ENCODE measurements around the gene CPNE4.

Gene CPNE4

GRCh38 chr3:132014105-132014504 lies 20.7 kb downstream of the CPNE4 start:
- H3K9me3 ChIP-seq (ENCODE audit: control insufficient read depth, insufficient read depth, low read length): no peaks in the 10 kb centered on the region
- no peaks in the 10 kb centered on the region for H3K27me3 ChIP-seq (ENCODE audit: control insufficient read depth, insufficient read depth, low read length)
- no peaks in the 10 kb centered on the region for H3K36me3 ChIP-seq (ENCODE audit: control insufficient read depth, insufficient read depth, low read length)
- H3K4me1 ChIP-seq (ENCODE audit: control insufficient read depth, insufficient read depth, low read length): no peaks in the 10 kb centered on the region
- H3K9ac ChIP-seq (ENCODE audit: low read depth, low read length): no peak overlapping the region
- H3K4me3 ChIP-seq (ENCODE audit: low read depth, low read length): no peak overlapping the region

DNA sequence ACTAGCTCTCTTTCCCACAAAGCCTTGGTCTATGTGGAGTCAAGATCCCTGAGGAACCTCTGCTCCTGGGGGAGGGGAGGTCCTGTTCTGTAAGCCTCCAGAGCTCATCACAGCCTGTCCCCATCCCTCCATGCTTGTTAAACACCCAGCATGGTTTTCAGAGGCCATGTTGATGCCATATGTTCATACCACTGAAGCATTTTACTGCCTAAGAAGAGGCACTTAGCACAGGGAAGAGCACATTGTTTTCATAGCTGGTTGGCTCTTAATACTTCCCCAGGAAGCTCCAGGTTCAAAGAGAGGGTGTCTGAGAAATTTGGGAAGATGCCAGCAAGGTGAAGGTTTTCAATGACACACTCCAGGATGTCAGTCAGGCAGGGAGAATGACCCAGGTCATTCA lies 25.6 kb downstream of the CPNE4 start:
- H3K9me3 ChIP-seq (ENCODE audit: control insufficient read depth, insufficient read depth, low read length): no peaks in the 10 kb centered on the region
- H3K9ac ChIP-seq (ENCODE audit: low read depth, low read length): no peak overlapping the region
- H3K27me3 ChIP-seq (ENCODE audit: control insufficient read depth, insufficient read depth, low read length): no peaks in the 10 kb centered on the region
- no peak overlapping the region for H3K4me3 ChIP-seq (ENCODE audit: low read depth, low read length)
- H3K4me1 ChIP-seq (ENCODE audit: control insufficient read depth, insufficient read depth, low read length): no peaks in the 10 kb centered on the region
- no peaks in the 10 kb centered on the region for H3K36me3 ChIP-seq (ENCODE audit: control insufficient read depth, insufficient read depth, low read length)

DNA sequence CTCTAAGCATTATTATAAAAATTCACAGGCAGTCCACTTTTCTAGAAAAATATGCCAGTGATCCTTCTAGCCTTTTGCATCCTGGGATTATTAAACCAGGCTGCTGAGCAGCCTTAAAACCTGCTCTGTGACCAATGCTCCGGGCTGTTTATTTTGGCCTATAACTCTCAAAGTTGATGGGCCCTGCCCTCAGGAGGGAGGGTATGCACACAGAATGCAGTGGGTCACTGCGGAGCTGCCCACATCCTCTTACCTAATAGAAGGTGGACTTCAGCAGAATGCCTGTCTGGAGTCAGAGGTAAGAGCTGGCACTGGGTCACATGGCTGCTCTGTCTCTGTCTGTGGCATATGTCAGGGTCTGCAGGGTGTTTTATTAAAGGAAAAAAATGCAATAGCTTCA lies 26.0 kb downstream of the CPNE4 start:
- Histone ChIP-seq H3K9ac (ENCODE audit: low read depth, low read length) (no peak overlapping the region), H3K4me3 (ENCODE audit: low read depth, low read length) (no peak overlapping the region), H3K9me3 (ENCODE audit: control insufficient read depth, insufficient read depth, low read length) (no peaks in the 10 kb centered on the region), H3K4me1 (ENCODE audit: control insufficient read depth, insufficient read depth, low read length) (no peaks in the 10 kb centered on the region), H3K27me3 (ENCODE audit: control insufficient read depth, insufficient read depth, low read length) (no peaks in the 10 kb centered on the region), H3K36me3 (ENCODE audit: control insufficient read depth, insufficient read depth, low read length) (no peaks in the 10 kb centered on the region)

DNA sequence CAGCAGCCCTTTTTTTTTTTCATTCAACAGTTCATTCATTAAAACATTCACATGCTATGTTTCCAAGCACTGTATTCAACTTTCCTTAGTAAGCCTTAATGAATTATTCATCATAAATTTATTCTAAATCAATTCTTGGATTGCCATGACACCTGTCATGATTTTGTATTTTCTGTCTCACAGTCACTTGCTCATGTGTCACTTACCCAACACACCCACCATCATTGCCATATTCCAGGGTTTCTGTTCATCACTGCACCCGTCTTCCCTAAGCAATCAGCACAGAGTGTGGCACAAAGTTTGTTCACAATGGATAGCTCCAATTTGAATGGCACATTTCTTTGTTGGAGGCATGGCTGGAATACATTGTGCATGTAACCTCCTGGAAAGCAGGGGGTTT lies 27.2 kb downstream of the CPNE4 start:
- no peaks in the 10 kb centered on the region for H3K9me3 ChIP-seq (ENCODE audit: control insufficient read depth, insufficient read depth, low read length)
- H3K4me1 ChIP-seq (ENCODE audit: control insufficient read depth, insufficient read depth, low read length): peaks cover 9% of the 10 kb centered on the region
- H3K9ac ChIP-seq (ENCODE audit: low read depth, low read length): no peak overlapping the region
- no peaks in the 10 kb centered on the region for H3K36me3 ChIP-seq (ENCODE audit: control insufficient read depth, insufficient read depth, low read length)
- H3K27me3 ChIP-seq (ENCODE audit: control insufficient read depth, insufficient read depth, low read length): no peaks in the 10 kb centered on the region
- H3K4me3 ChIP-seq (ENCODE audit: low read depth, low read length): no peak overlapping the region

DNA sequence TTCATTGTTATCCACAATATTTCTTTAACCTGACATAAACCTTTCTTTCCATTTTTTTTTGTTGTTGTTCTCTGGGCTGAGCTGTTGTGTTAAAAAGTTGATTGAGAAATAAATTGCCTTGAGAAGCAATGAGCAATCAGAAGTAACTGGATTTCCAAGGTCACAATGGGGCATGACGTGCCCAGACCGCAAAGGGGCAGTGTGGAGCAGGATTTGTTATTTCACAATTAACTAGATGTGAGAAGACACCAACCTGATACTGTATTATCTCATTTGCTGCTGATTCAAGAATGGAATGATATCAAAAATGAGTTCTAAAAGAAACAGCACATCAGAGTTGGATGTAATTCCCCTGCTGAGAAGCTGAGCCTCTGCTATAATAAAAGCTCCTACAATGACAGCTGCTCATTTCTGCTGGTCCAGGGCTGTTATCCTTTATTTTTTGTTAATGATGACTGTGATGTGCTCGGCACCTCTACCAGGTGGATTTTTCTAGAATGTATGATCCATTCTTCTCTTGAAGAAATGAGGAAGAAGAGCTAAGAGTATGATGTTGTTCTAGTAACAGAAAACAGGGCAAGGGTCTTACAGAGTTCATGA lies 28.1 kb downstream of the CPNE4 start:
- Histone ChIP-seq H3K4me1 (ENCODE audit: control insufficient read depth, insufficient read depth, low read length) (peaks cover 15% of the 10 kb centered on the region), H3K9me3 (ENCODE audit: control insufficient read depth, insufficient read depth, low read length) (no peaks in the 10 kb centered on the region), H3K9ac (ENCODE audit: low read depth, low read length) (no peak overlapping the region), H3K27me3 (ENCODE audit: control insufficient read depth, insufficient read depth, low read length) (no peaks in the 10 kb centered on the region), H3K36me3 (ENCODE audit: control insufficient read depth, insufficient read depth, low read length) (no peaks in the 10 kb centered on the region), H3K4me3 (ENCODE audit: low read depth, low read length) (no peak overlapping the region)

GRCh38 chr3:132004571-132004970 lies 30.2 kb downstream of the CPNE4 start:
- Histone ChIP-seq H3K27me3 (ENCODE audit: control insufficient read depth, insufficient read depth, low read length) (no peaks in the 10 kb centered on the region), H3K4me3 (ENCODE audit: low read depth, low read length) (no peak overlapping the region)

DNA sequence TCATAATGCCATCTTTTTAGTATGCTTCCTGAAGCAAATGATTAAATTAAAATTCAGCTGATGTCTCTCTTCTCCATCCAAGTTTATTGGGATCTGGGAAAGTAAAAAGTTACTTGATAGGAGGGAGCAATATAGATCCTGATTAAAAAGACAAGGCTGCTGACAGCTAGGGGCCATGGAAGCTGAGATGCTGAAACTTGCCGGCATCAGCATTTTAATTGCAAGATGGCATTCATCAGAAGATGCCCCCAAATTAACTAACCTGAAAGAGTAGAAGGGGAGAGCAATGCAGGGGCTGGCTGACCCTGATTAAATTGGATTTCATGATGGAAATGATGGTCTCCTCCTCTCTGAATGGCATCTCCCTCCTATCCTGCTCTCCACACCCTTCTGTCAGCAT lies 31.1 kb downstream of the CPNE4 start:
- no peaks in the 10 kb centered on the region for H3K9me3 ChIP-seq (ENCODE audit: control insufficient read depth, insufficient read depth, low read length)
- H3K36me3 ChIP-seq (ENCODE audit: control insufficient read depth, insufficient read depth, low read length): no peaks in the 10 kb centered on the region
- H3K27me3 ChIP-seq (ENCODE audit: control insufficient read depth, insufficient read depth, low read length): no peaks in the 10 kb centered on the region
- no peak overlapping the region for H3K4me3 ChIP-seq (ENCODE audit: low read depth, low read length)
- no peak overlapping the region for H3K9ac ChIP-seq (ENCODE audit: low read depth, low read length)
- peaks cover 15% of the 10 kb centered on the region for H3K4me1 ChIP-seq (ENCODE audit: control insufficient read depth, insufficient read depth, low read length)

More at GRCh38 chr3:132004571-132004970, 30.2 kb downstream of the CPNE4 start:
- H3K9me3 ChIP-seq (ENCODE audit: control insufficient read depth, insufficient read depth, low read length): no peaks in the 10 kb centered on the region
- H3K36me3 ChIP-seq (ENCODE audit: control insufficient read depth, insufficient read depth, low read length): no peaks in the 10 kb centered on the region
- peaks cover 15% of the 10 kb centered on the region for H3K4me1 ChIP-seq (ENCODE audit: control insufficient read depth, insufficient read depth, low read length)
- H3K9ac ChIP-seq (ENCODE audit: low read depth, low read length): no peak overlapping the region

GRCh38 chr3:132001999-132002398 lies 32.8 kb downstream of the CPNE4 start:
- H3K9me3 ChIP-seq (ENCODE audit: control insufficient read depth, insufficient read depth, low read length): no peaks in the 10 kb centered on the region
- H3K9ac ChIP-seq (ENCODE audit: low read depth, low read length): no peak overlapping the region
- H3K27me3 ChIP-seq (ENCODE audit: control insufficient read depth, insufficient read depth, low read length): no peaks in the 10 kb centered on the region
- H3K4me1 ChIP-seq (ENCODE audit: control insufficient read depth, insufficient read depth, low read length): peaks cover 20% of the 10 kb centered on the region
- no peak overlapping the region for H3K4me3 ChIP-seq (ENCODE audit: low read depth, low read length)
- no peaks in the 10 kb centered on the region for H3K36me3 ChIP-seq (ENCODE audit: control insufficient read depth, insufficient read depth, low read length)

GRCh38 chr3:132001036-132001435 lies 33.8 kb downstream of the CPNE4 start:
- H3K27me3 ChIP-seq (ENCODE audit: control insufficient read depth, insufficient read depth, low read length): no peaks in the 10 kb centered on the region
- no peaks in the 10 kb centered on the region for H3K9me3 ChIP-seq (ENCODE audit: control insufficient read depth, insufficient read depth, low read length)
- no peaks in the 10 kb centered on the region for H3K36me3 ChIP-seq (ENCODE audit: control insufficient read depth, insufficient read depth, low read length)
- no peak overlapping the region for H3K4me3 ChIP-seq (ENCODE audit: low read depth, low read length)
- no peak overlapping the region for H3K9ac ChIP-seq (ENCODE audit: low read depth, low read length)
- peaks cover 20% of the 10 kb centered on the region for H3K4me1 ChIP-seq (ENCODE audit: control insufficient read depth, insufficient read depth, low read length)

DNA sequence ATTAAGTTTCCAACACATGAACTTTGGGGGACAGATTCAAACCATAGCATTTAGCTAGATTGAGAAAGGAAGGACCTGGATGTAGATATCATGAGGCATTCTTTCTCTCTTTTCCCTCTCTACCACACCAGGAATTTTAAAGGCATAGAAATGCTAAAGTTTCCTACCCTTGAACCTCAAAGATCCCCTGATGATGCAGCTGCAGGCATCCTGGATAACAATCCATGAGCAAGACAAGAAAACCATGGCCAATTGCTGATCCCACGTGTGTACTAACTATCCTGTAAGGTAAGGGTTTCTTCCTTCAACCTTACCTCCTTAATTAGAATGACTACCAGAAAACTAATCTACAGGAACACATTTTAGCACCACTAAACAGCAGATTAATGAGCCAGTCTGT lies 36.8 kb downstream of the CPNE4 start:
- H3K4me3 ChIP-seq (ENCODE audit: low read depth, low read length): no peak overlapping the region
- peaks cover 15% of the 10 kb centered on the region for H3K4me1 ChIP-seq (ENCODE audit: control insufficient read depth, insufficient read depth, low read length)
- no peak overlapping the region for H3K9ac ChIP-seq (ENCODE audit: low read depth, low read length)
- H3K27me3 ChIP-seq (ENCODE audit: control insufficient read depth, insufficient read depth, low read length): no peaks in the 10 kb centered on the region
- no peaks in the 10 kb centered on the region for H3K36me3 ChIP-seq (ENCODE audit: control insufficient read depth, insufficient read depth, low read length)
- H3K9me3 ChIP-seq (ENCODE audit: control insufficient read depth, insufficient read depth, low read length): no peaks in the 10 kb centered on the region

- H3K4me1 ChIP-seq (ENCODE audit: control insufficient read depth, insufficient read depth, low read length): peaks cover 5% of the 10 kb centered on the region
- H3K4me3 ChIP-seq (ENCODE audit: low read depth, low read length): no peak overlapping the region
- H3K27me3 ChIP-seq (ENCODE audit: control insufficient read depth, insufficient read depth, low read length): no peaks in the 10 kb centered on the region
Measured at GRCh38 chr3:131995891-131996290, 38.9 kb downstream of the CPNE4 start.

GRCh38 chr3:131989318-131989717 lies 45.5 kb downstream of the CPNE4 start:
- no peaks in the 10 kb centered on the region for H3K27me3 ChIP-seq (ENCODE audit: control insufficient read depth, insufficient read depth, low read length)
- H3K9ac ChIP-seq (ENCODE audit: low read depth, low read length): no peak overlapping the region
- no peaks in the 10 kb centered on the region for H3K9me3 ChIP-seq (ENCODE audit: control insufficient read depth, insufficient read depth, low read length)
- H3K4me3 ChIP-seq (ENCODE audit: low read depth, low read length): no peak overlapping the region
- H3K36me3 ChIP-seq (ENCODE audit: control insufficient read depth, insufficient read depth, low read length): no peaks in the 10 kb centered on the region
- no peaks in the 10 kb centered on the region for H3K4me1 ChIP-seq (ENCODE audit: control insufficient read depth, insufficient read depth, low read length)

More at GRCh38 chr3:131995891-131996290, 38.9 kb downstream of the CPNE4 start:
- no peaks in the 10 kb centered on the region for H3K36me3 ChIP-seq (ENCODE audit: control insufficient read depth, insufficient read depth, low read length)
- H3K9ac ChIP-seq (ENCODE audit: low read depth, low read length): no peak overlapping the region
- H3K9me3 ChIP-seq (ENCODE audit: control insufficient read depth, insufficient read depth, low read length): no peaks in the 10 kb centered on the region
